Breast epithelium (tissue), 3 donors: ENCODE data around the gene NHLH1.

ENCODE experiments used
- CTCF ChIP-seq, 3 donors: fragments of 450-650 bp; IDR thresholded peaks; one replicate each; pipeline ENCODE4 v1.5.1; 2016 to 2017; ENCODE audit warnings: antibody characterized with exemption in 3 of 3, mild to moderate bottlenecking in 3 of 3, moderate library complexity in 3 of 3
- POLR2A ChIP-seq: fragments of 450-650 bp; IDR thresholded peaks from one replicate; pipeline ENCODE4 v1.6.1; 2016; ENCODE audit warnings: antibody characterized with exemption, mild to moderate bottlenecking, moderate library complexity
- POLR2AphosphoS5 ChIP-seq, 3 donors: sonication (generic); formaldehyde crosslinking; IDR thresholded peaks; one replicate each; pipeline ENCODE4 v1.6.1; 2017; ENCODE audit warnings: antibody characterized with exemption in 3 of 3

- no peak for TF ChIP-seq POLR2A
- TF ChIP-seq CTCF (IDR thresholded peaks at IDR 0.05), result no peak
- no peak for TF ChIP-seq POLR2AphosphoS5 (IDR thresholded peaks at IDR 0.05)
Measured at GRCh38 chr1:160346463-160346862, 20.4 kb upstream of the NHLH1 start.
